ENCODE measurements around the gene SP140.

SP140 gene

DNA sequence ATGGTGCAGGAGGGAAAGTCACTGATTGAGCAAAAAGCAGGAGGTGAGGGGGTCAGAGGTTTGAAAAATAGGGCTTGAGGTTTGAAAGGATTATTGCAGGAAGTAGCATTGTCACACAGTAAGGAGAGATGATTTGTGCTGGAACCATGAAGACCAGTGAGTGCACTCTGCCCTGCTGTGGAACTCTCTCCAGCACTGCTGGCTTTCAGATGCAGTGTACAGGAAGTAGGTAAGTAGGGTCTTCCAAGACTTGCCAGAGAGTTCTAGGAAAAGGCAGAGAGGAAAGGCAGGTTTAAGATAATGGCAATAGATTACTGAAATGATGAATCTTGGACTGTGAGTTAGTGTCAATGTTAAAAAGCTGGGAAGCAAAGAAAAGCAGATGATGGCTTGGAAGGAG, 17.0 kb upstream of the SP140 start:
- no peak for DNase-seq

DNA sequence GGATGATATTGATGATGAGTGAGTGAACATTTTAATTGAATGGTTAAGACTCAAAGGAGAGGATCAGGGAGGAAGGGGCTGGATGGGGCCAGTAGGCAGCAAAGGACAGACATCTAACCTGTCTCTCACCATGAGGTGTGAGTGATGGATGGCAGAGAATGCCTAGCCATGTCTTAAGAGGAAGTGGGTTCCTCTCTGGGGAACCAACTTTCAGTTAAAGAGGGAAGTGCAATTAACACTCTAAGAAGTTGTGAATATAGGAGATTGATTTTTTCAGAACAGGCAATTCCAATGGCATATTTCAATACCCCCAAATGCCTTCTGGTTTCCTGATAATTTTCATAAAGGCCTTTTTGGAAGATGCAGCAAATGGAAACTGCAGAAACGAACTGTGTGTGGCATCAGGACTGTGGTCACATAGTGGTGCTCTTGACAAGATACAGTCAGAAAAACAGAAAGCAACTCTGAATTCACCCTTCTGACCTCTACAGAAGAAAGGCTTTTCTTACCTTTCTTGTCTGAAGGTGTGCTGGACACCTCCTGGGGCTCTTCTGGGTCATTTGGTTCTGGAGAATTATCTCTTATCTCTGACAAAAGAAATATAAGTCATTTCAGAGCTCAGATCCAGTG, 16.0 kb upstream of the SP140 start:
- Histone ChIP-seq H3K27me3 (ENCODE audit: insufficient read depth, low read depth, severe bottlenecking) (peaks cover 66% of the 10 kb centered on the region), H3K27ac (no peak overlapping the region), H3K36me3 (no peaks in the 10 kb centered on the region), H3K9me3 (ENCODE audit: severe bottlenecking) (no peaks in the 10 kb centered on the region), H3K4me3 (ENCODE audit: low read depth, low read length) (no peak overlapping the region)
- DNase-seq = no peak
- TF ChIP-seq, protein P1, sequence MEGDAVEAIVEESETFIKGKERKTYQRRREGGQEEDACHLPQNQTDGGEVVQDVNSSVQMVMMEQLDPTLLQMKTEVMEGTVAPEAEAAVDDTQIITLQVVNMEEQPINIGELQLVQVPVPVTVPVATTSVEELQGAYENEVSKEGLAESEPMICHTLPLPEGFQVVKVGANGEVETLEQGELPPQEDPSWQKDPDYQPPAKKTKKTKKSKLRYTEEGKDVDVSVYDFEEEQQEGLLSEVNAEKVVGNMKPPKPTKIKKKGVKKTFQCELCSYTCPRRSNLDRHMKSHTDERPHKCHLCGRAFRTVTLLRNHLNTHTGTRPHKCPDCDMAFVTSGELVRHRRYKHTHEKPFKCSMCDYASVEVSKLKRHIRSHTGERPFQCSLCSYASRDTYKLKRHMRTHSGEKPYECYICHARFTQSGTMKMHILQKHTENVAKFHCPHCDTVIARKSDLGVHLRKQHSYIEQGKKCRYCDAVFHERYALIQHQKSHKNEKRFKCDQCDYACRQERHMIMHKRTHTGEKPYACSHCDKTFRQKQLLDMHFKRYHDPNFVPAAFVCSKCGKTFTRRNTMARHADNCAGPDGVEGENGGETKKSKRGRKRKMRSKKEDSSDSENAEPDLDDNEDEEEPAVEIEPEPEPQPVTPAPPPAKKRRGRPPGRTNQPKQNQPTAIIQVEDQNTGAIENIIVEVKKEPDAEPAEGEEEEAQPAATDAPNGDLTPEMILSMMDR (IDR thresholded peaks at IDR 0.05; ENCODE audit: low read depth, low read length) = no peak

More for the DNA sequence above, 17.0 kb upstream of the SP140 start:
- Histone ChIP-seq H3K27ac (no peak overlapping the region), H3K36me3 (no peaks in the 10 kb centered on the region), H3K27me3 (ENCODE audit: insufficient read depth, low read depth, severe bottlenecking) (peaks cover 66% of the 10 kb centered on the region), H3K4me3 (ENCODE audit: low read depth, low read length) (no peak overlapping the region), H3K9me3 (ENCODE audit: severe bottlenecking) (no peaks in the 10 kb centered on the region)
- TF ChIP-seq, protein P1 (IDR thresholded peaks at IDR 0.05; ENCODE audit: low read depth, low read length) = no peak

DNA sequence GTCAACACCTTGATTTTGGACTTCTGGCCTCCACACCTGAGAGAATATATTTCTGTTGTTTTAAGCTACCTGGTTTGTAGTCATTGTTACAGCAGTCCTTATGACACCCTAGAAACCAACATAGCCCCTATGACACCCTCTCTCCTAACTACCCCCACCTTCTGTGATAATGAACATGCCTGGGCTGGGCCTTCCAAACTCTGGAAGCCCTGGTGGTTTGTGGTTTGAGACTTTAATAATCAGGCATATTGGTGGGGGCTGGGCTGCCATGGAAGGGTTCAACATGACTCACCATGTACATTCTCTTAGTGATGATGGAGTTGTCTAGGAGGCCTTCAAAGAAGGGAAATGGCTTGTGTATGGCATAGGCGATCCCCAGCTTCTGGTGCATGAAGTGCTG, 9.0 kb upstream of the SP140 start:
- H3K4me3 ChIP-seq (ENCODE audit: low read depth, low read length) = no peak overlapping the region
- TF ChIP-seq, protein P1 (IDR thresholded peaks at IDR 0.05; ENCODE audit: low read depth, low read length) = no peak
- peaks cover 84% of the 10 kb centered on the region for H3K27me3 ChIP-seq (ENCODE audit: insufficient read depth, low read depth, severe bottlenecking)
- no peaks in the 10 kb centered on the region for H3K36me3 ChIP-seq
- H3K9me3 ChIP-seq (ENCODE audit: severe bottlenecking) = no peaks in the 10 kb centered on the region
- H3K27ac ChIP-seq = no peak overlapping the region
- DNase-seq = no peak

DNA sequence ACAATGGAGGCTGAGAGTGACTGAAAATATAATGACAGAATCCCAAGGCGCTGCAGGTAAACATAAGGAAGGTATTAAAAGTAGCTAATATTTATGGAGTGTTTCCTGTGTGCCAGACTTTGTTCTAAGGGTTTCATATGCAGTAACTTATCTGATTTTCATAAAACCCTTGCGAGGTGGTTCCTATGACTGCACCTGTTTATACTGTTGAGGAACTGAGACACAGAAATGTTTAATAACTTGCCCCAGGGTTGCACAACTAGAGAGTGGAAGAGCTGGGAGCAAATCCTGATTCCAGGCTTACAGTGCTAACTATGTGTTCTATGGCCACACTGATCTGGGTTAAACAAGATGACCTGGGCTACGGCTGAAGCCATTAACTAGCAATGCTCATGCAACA, 8.1 kb upstream of the SP140 start:
- no peak for DNase-seq
- TF ChIP-seq, protein P1 (IDR thresholded peaks at IDR 0.05; ENCODE audit: low read depth, low read length) = no peak
- Histone ChIP-seq H3K36me3 (no peaks in the 10 kb centered on the region), H3K4me3 (ENCODE audit: low read depth, low read length) (no peak overlapping the region), H3K9me3 (ENCODE audit: severe bottlenecking) (no peaks in the 10 kb centered on the region), H3K27me3 (ENCODE audit: insufficient read depth, low read depth, severe bottlenecking) (peaks cover 82% of the 10 kb centered on the region), H3K27ac (no peak overlapping the region)

DNA sequence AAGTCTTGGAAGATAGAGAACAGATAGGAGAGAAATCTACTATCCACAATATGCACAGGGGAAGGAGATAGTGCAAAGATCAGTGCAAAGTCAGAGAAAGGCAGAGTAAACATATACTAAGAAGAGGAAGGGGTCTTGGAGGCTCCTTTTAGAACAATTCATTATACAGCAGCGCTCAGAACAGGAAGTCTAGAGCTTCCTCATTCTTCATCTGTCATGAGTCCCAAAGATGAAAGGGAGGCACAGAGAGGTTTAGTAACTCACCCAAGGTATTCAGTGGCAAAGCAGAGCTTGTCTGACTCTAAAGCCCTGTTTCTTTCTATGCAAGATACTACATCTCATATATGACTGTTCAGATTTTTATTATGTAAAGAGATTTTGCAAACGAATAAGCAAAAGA, 7.1 kb upstream of the SP140 start:
- H3K9me3 ChIP-seq (ENCODE audit: severe bottlenecking) = no peaks in the 10 kb centered on the region
- TF ChIP-seq, protein P1 (IDR thresholded peaks at IDR 0.05; ENCODE audit: low read depth, low read length) = no peak
- no peaks in the 10 kb centered on the region for H3K36me3 ChIP-seq
- H3K4me3 ChIP-seq (ENCODE audit: low read depth, low read length) = no peak overlapping the region
- no peak for DNase-seq
- no peak overlapping the region for H3K27ac ChIP-seq
- peaks cover 76% of the 10 kb centered on the region for H3K27me3 ChIP-seq (ENCODE audit: insufficient read depth, low read depth, severe bottlenecking)
